ENCODE data around the gene SLC15A3. TPM values are rescaled to one million over a fixed set of nuclear protein-coding genes. Genes with fewer than 3 reads are reported as not detected.
A peak's percentile ranks its signal among the peaks of the same experiment; 100 is the strongest.

The SLC15A3 gene
- polyA plus RNA-seq, 1 donor from 2014 or later, result not detected

DNA sequence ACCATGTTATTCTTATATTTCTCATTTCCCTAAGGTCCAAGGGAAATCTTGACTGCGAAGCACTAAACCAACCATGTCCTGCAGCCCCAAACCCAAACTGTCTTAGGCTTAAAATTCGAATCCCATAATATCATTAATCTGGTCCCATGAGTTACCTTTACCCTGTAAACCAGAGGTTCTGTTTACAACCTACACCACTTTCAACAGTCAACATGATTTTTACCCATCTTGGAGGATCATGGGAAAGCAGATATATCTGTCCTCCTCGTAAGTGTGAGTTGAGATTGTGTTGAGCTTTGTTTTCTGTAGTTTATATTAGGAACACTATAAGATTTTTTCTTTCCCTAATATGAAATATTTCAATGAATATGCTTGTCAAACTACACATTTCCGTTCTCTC, 52.0 kb downstream of the SLC15A3 start:
- Histone ChIP-seq H3F3A (ENCODE audit: insufficient read depth, low read length, poor library complexity, severe bottlenecking) (no peaks in the 10 kb centered on the region), H3K36me3 (ENCODE audit: insufficient read depth, low read length) (peaks cover 8% of the 10 kb centered on the region), H3K27me3 (ENCODE audit: insufficient read depth, low read depth, low read length) (no peaks in the 10 kb centered on the region), H3K79me2 (replicated peaks; ENCODE audit: insufficient read depth, low read length) (peaks cover 18% of the 10 kb centered on the region), H3K27ac (ENCODE audit: low read length) (no peak overlapping the region), H4K20me1 (ENCODE audit: insufficient read depth) (no peaks in the 10 kb centered on the region), H3K4me2 (ENCODE audit: low read length) (no peak overlapping the region), H3K9me3 (ENCODE audit: low read length) (no peaks in the 10 kb centered on the region), H3K9ac (ENCODE audit: low read length) (no peak overlapping the region), H3K4me3 (ENCODE audit: low read length) (no peak overlapping the region), H2AFZ (ENCODE audit: low read depth, low read length) (no peak overlapping the region), H3K9me2 (ENCODE audit: insufficient read depth, low read length) (no peaks in the 10 kb centered on the region)
- TF ChIP-seq SMC3 (conservative IDR thresholded peaks at IDR 0.05; ENCODE audit: poor library complexity), result no peak
- TF ChIP-seq, protein P1, sequence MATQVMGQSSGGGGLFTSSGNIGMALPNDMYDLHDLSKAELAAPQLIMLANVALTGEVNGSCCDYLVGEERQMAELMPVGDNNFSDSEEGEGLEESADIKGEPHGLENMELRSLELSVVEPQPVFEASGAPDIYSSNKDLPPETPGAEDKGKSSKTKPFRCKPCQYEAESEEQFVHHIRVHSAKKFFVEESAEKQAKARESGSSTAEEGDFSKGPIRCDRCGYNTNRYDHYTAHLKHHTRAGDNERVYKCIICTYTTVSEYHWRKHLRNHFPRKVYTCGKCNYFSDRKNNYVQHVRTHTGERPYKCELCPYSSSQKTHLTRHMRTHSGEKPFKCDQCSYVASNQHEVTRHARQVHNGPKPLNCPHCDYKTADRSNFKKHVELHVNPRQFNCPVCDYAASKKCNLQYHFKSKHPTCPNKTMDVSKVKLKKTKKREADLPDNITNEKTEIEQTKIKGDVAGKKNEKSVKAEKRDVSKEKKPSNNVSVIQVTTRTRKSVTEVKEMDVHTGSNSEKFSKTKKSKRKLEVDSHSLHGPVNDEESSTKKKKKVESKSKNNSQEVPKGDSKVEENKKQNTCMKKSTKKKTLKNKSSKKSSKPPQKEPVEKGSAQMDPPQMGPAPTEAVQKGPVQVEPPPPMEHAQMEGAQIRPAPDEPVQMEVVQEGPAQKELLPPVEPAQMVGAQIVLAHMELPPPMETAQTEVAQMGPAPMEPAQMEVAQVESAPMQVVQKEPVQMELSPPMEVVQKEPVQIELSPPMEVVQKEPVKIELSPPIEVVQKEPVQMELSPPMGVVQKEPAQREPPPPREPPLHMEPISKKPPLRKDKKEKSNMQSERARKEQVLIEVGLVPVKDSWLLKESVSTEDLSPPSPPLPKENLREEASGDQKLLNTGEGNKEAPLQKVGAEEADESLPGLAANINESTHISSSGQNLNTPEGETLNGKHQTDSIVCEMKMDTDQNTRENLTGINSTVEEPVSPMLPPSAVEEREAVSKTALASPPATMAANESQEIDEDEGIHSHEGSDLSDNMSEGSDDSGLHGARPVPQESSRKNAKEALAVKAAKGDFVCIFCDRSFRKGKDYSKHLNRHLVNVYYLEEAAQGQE (IDR thresholded peaks at IDR 0.05; ENCODE audit: borderline replicate concordance), result no peak
- TF ChIP-seq MXI1 (conservative IDR thresholded peaks at IDR 0.05; ENCODE audit: poor library complexity, severe bottlenecking), result no peak
- TF ChIP-seq TAF1 (IDR thresholded peaks at IDR 0.05; ENCODE audit: low read depth), result no peak

DNA sequence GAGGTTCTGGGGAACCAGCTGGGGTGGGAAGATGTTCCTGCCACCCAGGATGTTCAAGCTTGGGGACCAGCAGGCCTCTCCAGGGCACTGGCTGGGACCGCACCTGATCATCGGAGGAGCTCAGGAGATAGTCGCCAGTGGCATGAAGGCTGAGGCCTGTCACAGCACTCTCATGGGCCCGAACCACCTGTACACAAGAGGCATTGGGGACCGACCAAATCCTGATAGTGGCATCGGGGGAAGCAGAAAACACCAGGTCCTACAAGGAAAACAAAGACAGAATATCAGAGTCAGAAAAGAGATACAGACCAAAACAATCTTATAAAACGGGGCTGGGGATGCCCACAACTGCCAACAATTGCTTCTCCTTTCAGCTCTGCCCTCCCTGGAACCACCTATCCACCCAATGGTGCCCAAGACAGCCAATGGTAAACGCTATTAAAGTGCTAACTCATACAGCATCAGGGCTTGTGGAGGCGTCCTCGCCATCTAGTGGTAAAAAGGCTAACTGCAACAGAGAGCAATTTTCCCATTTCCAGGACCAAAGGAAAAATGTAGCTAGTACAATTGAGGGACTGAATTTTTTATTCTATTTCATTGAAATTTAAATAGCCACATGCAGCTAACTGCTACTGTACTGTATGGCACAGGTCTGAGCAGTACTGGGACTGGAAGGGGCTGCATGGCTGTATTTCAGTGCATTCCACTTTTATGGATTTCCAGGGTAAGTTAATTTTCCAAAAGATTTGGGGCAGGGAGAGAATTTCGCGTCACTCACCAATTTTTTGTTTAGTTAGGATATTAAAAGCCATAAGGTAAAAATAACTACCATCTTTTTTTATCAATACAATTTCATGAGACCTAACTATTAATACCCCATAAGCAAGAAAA, 52.7 kb downstream of the SLC15A3 start:
- Histone ChIP-seq H4K20me1 (ENCODE audit: insufficient read depth) (no peaks in the 10 kb centered on the region), H3K27me3 (ENCODE audit: insufficient read depth, low read depth, low read length) (no peaks in the 10 kb centered on the region), H3K27ac (ENCODE audit: low read length) (no peak overlapping the region), H3K9me2 (ENCODE audit: insufficient read depth, low read length) (no peaks in the 10 kb centered on the region), H3F3A (ENCODE audit: insufficient read depth, low read length, poor library complexity, severe bottlenecking) (no peaks in the 10 kb centered on the region), H2AFZ (ENCODE audit: low read depth, low read length) (no peak overlapping the region), H3K4me3 (ENCODE audit: low read length) (no peak overlapping the region), H3K9me3 (ENCODE audit: low read length) (no peaks in the 10 kb centered on the region), H3K79me2 (replicated peaks; ENCODE audit: insufficient read depth, low read length) (peaks cover 11% of the 10 kb centered on the region), H3K36me3 (ENCODE audit: insufficient read depth, low read length) (peaks cover 8% of the 10 kb centered on the region), H3K9ac (ENCODE audit: low read length) (no peak overlapping the region), H3K4me2 (ENCODE audit: low read length) (no peak overlapping the region)
- TF ChIP-seq, protein P1 (IDR thresholded peaks at IDR 0.05; ENCODE audit: borderline replicate concordance), result no peak
- no peak for TF ChIP-seq EZH2 (IDR thresholded peaks at IDR 0.05; ENCODE audit: borderline replicate concordance, insufficient read depth, low read length, poor library complexity, severe bottlenecking)
- no peak for TF ChIP-seq POLR2AphosphoS5 (IDR thresholded peaks at IDR 0.05)
- TF ChIP-seq RAD21 (conservative IDR thresholded peaks at IDR 0.05), result peak; percentile 87
- no peak for TF ChIP-seq TAF1 (IDR thresholded peaks at IDR 0.05; ENCODE audit: low read depth)
- TF ChIP-seq, protein P2, sequence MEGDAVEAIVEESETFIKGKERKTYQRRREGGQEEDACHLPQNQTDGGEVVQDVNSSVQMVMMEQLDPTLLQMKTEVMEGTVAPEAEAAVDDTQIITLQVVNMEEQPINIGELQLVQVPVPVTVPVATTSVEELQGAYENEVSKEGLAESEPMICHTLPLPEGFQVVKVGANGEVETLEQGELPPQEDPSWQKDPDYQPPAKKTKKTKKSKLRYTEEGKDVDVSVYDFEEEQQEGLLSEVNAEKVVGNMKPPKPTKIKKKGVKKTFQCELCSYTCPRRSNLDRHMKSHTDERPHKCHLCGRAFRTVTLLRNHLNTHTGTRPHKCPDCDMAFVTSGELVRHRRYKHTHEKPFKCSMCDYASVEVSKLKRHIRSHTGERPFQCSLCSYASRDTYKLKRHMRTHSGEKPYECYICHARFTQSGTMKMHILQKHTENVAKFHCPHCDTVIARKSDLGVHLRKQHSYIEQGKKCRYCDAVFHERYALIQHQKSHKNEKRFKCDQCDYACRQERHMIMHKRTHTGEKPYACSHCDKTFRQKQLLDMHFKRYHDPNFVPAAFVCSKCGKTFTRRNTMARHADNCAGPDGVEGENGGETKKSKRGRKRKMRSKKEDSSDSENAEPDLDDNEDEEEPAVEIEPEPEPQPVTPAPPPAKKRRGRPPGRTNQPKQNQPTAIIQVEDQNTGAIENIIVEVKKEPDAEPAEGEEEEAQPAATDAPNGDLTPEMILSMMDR (IDR thresholded peaks at IDR 0.05; ENCODE audit: poor library complexity, severe bottlenecking), result peak; percentile 93
- TF ChIP-seq MXI1 (conservative IDR thresholded peaks at IDR 0.05; ENCODE audit: poor library complexity, severe bottlenecking), result no peak
- TF ChIP-seq EP300 (conservative IDR thresholded peaks at IDR 0.05; ENCODE audit: poor library complexity, severe bottlenecking), result no peak
- TF ChIP-seq SMC3 (conservative IDR thresholded peaks at IDR 0.05; ENCODE audit: poor library complexity), result peak; percentile 98
